Globus pallidus (tissue), 1 donor: ENCODE data around the gene IGFN1.
A peak's percentile ranks its signal among the peaks of the same experiment; 100 is the strongest.
"Not testable (repeated sequence)": the region's sequence is repeated elsewhere in the genome, so short reads cannot be mapped to it uniquely, and the experiment has no call there.

Source experiments
- DNase-seq: peaks from one replicate; pipeline ENCODE4 v3.0.0-alpha.2; 2015; ENCODE audit warnings: low spot score

The IGFN1 gene

DNA sequence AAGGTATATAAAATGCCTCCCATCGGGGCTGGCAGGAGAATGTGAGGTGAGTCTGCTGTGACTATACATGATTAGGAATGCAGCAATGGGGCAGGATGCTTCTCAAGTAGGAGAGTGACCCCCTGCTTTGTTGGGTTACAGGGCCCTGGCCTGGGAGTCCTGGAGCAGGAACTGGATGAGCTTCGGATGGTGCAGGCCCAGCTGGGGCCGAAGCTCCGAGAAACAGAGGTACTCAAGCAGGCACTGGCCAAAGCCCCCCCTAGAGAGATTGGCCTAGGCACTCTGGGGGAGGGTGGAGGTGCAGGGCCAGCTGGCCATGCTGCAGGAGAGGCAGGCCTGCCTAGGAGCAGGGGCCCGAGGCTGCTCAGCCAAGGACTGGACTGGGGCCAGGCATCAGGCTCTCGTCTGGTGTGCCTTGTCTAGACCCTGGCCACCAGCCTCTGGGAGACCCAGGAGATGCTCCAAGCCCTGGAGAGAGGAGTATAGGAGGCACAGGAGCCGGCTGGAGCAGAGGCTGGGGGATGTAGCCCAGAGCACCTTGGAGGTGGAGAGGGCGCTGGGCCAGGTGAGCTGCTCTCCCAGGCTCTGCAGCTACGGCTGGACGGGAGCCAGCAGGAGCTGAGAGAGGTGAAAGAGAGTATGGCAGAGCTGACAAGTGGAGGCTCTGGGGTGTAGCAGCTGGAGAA is 59.8 kb downstream of the IGFN1 start:
- DNase-seq, result no peak

DNA sequence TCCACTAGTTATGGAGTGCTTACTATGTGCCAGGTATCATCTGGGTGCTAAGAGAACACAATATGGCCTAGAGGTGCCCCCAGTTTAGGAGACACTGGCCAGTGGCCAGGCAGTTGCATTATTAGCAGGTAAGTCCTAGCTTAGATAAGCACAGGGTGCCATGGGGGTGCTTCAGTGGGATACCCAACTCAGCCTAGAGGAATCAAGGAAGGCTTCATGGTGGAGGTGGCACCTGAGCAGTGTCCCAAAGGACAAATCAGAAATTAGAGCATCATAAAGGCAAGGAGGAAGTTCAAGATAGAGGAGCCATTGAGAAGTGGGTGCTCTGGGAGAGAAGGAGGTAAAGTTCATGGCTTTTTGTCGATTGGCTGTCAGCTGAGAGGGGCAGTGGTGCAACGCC is 60.8 kb downstream of the IGFN1 start:
- DNase-seq, result no peak

DNA sequence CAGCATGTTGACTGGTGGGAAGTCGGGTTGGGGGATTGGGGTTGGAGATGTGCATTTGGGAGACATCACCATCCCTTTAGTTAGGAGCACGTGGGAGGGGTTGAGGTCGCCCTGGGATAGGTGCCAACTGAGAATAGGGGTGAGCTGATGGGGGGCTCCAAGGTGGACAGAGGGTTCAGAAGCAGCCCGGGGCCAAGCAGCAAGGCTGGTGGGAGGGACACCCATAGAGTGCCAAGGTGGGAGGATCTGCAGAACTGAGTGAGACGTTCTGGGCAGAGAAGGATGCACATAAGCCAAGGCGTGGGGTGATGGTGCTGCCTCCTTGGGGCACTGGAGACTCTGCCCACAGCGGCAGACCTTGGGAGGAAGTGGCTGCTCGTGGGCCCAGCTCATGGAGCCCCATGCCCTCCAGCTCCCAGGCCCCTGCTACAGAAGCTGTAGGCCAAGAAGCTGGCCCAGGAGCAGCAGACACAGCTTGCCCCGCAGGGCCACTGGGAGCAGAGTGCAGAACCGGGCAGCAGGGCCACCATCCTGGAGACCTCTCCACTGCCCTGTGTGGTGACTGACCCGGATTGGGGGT is 61.3 kb downstream of the IGFN1 start:
- no peak for DNase-seq

DNA sequence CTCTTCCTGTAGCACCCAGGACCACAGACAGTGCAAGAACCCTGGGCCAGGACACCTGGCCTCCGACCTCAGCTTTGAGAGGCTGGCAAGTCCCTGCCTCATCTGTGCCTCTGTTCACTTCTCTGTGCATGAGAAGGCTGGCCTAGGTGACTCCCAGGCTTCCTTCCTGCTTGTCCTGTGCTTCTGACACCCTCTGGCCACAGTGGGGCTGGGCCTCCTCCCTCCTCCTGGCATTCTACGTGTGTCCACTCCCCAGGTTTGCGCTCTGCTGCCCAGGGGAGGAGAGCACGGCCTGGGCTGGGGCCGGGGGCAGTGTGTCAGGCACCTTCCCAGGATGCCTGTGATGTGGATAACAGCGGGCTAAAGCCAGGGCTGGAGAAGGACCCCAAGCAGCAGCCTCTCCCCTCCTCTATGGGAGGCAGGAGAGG is 62.3 kb downstream of the IGFN1 start:
- DNase-seq, result no peak

DNA sequence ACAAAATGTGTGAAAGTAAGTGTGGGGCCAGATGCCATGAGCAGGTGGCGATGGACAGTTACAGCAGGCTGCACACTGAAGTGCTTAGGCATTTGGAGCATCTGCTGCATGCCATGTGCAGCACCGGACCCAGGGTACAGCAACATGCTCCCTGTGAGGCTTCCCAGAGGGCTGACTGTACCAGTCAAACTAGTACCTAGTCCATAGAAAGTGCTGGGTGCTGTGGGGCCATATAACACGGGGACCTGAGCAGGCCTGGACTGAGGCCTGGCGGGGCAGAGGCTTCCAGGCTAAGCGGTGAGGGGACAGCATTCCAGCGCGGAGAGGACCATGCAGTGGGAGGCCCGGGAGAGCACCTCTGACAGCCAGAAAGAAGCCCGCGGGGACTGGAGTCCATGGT is 62.8 kb downstream of the IGFN1 start:
- DNase-seq, result no peak

DNA sequence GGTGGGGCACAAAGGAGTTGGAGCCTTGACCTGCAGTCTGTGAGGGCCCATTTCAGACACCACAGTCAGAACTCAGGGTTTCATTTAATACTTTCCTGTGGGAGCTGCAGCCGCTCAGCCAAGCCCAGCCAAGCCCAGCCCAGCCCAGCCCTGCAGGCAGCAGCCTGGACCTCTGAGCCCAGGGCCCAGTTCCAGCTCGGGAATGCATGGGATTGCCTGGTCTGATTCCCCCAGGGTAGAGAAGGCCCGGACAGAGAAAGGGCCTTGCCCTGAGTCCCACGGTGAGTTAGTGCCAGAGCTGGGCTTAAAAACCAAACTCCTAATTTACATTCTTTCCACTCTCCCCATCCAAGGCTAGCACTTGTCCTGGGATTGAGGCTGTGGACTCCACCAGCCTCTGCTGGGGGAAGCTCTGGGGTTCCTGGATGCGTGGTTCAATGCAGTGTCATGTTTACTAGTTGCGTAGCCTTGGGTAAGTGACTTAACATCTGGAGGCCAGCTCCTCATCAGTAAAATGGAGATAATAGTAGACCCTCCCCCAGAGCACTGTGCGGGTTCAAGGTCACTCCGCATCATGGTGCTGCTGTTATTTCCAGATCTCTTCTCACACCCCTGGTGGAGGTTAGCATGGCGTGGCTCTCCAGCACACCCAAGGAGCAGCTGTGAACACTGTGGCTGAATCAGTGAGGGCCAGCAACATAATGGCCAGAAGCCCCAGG is 63.4 kb downstream of the IGFN1 start:
- DNase-seq, result no peak

DNA sequence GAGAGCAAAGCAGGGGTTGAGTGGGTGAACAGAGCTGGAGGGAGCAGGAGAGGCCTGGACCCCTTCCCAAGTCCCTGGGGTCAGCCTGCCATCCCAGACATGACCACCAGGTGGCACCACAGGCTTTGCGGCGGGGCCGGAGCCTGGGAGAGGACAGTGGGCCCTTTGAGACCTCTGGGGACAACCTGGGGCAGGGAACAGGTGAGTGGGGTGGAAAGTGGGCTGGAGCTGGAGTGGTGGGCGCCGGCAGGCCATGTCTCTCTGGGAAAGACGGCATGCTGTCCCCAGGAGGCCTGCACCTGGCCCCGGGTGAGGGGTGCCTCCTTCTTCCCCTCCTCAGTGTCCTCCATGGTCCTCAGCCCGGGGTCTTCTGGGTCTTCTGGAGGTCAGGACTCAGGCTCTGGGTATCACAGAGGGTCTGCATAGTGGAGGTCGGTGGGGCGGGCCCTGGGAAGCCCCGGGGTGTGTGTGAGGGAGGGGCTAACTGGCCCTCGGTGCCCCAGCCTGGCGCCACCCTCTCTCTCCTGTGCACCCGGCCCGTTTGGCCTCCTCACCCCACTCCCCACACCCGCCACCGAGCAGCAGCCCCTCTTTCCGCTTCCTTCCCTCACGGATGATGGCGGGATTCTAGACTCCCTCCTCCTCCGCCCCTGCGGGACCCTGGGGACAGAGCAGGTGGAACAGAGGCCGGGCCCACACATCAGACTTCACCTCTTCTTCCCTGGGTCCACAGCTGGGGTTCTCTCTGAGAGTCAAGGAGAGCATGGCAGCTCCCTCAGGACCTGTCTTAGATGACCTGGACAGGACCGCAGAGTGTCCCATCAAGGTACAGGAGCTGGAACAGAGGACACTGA is 64.2 kb downstream of the IGFN1 start:
- DNase-seq, result peak; percentile 15

DNA sequence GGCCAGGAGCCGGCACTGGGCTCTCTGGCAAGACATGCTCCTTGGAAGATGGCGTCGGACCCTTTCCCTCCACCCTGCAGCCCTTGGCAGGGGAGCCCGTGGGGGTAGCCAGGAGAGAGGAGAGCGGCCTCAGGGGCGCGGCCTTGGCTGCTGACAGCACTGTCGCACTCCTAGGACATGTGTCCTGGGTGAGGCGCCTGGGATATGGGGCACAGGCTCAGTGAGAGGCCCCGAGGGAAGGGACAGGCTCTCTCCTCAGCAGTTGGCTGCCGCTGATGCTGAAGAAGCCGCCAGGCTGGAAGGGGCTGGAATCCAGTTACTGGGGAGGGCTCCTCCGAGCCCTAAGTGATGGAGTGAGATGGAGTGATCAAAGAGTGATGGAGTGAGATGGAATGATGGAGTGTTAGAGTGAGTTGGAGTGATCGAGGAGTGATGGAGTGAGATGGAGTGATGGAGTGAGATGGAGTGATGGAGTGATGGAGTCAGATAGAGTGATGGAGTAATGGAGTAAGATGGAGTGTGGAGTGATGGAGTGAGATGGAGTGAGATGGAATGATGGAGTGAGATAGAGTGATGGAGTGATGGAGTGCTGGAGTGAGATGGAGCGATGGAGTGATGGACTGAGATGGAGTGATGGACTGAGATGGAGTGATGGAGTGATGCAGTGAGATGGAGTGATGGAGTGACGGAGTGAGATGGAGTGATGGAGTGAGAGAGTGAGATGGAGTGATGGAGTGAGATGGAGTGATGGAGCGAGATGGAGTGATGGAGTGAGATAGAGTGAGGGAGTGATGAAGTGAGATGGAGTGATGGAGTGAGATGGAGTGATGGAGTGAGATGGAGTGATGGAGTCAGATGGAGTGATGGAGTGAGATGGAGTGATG is 65.1 kb downstream of the IGFN1 start:
- DNase-seq, result no peak

DNA sequence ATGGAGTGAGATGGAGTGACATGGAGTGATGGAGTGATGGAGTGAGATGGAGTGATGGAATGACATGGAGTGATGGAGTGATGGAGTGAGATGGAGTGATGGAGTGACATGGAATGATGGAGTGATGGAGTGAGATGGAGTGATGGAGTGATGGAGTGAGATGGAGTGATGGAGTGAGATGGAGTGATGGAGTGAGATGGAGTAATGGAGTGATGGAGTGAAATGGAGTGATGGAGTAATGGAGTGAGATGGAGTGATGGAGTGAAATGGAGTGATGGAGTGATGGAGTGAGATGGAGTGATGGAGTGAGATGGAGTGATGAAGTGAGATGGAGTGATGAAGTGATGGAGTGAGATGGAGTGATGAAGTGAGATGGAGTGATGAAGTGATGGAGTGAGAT is 67.5 kb downstream of the IGFN1 start:
- not testable (repeated sequence) for DNase-seq

DNA sequence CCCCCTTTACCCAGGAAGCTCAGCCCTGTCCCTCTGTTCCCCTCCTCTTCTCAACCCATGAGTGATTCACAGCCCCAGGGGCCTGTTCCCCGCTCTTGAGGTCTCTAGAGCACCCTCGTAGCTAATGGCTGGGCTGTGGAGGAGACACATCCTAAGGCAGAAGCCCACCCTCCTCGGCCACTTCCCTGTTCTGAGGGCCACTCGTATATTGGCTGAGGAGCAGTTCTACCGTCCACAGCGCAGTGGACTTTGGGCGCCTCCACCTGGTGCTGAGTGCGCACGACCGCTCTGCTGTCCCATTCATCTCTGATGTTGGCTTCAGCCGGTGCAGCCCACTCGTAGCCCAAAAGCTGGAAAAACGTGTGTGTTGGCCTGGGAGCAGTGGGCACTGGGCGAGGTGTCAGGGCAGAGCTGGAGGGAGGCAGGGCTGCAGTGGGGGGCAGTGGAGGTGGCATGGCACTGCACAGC is 68.2 kb downstream of the IGFN1 start:
- no peak for DNase-seq

DNA sequence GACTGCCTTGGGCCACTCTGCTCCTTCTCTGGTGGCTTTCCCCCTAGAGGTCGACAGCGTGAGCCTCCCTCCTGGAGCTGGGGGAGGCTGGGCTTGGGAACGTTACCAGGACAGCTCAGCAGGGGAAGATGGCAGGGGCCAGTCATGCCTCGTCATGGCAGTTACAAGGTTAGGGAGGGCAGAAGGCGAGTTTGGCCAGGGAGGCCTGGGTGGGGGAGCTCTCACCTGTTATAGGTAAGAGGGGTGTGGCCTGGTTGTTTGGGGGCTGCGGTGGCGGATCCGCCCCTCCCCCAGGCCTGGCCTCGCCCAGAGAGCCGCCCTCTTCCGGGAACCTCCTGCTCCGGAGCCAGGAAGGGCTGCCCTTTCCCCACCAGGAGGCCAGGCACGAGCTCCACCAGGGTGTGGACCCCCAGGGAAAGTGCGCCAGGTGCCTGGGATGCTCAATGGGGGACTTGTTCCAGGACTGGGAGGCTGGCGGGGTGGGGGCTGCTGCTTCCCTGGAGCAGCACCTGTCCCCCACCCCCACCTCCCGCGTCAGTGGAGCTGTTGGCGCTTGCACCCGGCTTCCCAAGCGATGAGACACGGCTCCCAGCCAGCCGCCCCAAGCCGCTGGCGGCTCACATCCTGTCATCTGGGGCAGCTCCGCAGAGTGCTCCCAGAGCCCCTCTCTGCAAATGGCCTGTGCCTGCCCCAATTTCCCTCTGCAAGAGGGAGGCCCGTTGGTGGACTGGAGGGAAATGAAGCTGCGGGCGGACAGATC is 69.0 kb downstream of the IGFN1 start:
- DNase-seq, result no peak

DNA sequence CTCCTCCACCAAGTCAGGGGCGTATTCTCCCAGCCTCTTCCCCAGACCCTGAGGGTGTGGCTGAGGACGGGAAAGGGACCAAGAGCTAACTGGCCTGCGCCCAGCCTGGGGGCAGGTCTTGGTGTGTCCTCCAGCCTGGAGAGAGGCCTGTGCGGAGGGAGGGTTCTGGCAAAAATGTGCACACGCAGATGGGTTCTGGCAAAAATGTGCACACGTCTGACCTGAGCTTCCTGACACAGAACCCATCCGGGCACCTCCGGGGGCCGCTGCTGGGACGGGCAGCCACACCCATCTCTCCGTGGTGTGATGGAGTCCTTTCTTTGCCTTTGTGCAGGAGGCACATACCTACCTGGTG is 69.6 kb downstream of the IGFN1 start:
- no peak for DNase-seq

DNA sequence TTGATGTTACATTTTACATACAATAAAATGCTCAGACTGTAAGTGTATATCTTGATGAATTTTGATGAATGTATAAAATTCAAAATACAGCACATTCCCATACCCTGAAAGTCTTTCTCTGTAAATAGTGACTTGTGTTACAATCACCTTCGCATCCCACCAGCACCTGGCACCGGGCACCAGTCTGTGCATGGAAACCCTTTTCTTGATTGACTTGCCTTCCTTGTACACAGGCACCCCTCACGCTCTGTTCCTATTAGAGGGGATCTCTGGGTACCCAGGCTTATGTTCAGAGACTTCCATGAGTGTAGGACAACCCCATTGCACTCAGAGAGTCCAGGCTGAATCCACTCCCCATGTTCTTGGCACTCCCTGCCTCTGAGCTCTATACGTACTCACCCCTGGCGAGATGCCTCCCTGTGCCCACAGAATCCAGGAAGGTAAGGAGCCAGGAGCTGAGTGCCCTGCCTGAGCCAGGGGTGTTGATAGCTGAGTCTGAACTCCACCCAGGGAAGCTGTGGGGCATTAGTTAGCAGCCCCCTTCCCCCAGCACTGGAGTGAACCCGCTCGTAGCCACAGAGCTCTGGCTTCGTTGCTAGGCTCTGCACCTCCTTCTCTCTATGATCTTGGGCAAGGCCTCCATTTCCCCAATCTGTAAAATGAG is 70.2 kb downstream of the IGFN1 start:
- no peak for DNase-seq

DNA sequence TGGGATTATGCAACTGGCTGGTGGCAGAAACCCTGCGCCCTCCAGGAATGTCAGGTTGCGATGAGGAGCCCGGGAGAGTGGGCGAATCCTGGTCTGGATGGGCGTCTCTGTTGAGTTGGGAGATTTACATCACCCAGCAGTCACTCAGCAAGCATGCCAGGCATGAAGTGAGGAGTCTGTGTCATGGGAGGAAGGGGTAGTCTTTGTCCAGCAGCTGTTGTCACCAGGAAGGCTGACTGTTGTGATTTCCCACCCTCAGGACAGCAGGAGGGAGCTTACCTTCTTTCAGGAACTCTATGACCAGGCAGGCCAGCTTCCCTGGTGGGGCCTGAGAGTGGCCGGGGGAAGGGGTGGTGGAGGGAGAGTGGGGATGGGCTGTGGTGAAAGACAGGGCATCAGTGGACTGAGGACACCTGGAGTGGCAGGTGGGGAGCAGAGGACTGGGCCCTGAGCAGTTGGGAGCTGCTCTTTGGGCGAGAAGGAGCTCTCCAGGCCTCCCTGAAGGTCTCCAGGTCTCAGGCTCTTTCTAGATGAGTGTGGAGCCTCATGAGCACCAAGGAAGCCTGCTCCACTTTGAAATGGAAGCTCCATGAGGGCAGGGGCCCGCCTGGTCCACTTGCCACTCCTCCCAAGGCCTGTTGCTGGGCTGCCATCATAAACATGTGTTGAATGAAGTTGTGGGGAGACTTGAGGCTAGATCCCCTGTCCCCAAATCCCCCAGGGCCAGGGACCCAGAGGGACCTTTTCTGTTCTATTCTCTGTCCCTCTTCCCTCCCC is 71.3 kb downstream of the IGFN1 start:
- DNase-seq, result no peak

DNA sequence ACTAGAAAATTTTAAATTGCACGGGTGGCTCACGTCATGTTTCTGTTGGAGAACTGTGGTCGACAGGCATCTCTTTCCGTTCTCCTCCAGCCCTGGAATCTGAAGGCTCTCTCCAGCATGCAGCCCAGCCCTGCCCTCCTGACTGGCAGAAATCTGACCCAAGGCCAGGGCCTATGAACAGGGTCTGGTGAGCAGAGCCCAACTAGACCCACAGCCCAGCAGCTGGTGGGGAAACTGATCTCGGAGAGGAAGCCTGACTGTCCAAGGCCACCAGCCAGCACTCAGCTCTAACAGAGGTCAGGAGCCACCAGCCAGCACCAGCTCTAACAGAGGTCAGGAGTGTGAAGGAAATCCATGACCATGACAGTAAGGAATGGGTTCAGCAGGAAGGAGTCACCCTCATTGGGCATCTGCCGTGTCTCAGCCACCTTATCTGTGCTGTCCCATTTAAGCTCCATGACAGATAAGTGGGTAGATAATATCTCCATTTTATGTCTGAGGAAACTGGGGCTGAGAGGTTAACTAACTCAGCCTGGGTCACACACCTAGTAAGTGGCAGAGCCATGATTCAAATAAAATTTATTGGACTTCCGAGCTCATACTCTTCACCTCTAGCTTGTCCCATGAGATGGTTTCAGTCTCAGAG is 72.5 kb downstream of the IGFN1 start:
- DNase-seq, result no peak

DNA sequence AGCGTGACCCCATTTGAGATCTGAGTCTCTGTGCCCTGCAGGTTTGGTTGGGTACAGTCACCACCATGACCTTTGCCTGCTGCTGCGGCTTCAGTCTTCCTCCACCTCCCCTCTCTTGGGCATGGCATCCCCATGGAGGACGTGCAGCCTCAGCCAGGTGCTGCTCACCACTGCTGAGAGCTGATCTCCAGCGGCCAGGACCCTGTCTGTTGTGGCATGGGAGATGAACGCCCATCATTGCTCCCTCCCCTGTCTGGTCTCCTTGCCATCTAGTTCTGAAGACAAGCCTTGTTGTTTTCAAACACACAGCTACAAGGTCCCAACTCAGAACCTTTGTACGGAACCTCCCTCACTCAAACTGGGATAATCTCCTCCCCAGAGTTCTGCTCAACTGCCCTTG is 73.4 kb downstream of the IGFN1 start:
- no peak for DNase-seq

DNA sequence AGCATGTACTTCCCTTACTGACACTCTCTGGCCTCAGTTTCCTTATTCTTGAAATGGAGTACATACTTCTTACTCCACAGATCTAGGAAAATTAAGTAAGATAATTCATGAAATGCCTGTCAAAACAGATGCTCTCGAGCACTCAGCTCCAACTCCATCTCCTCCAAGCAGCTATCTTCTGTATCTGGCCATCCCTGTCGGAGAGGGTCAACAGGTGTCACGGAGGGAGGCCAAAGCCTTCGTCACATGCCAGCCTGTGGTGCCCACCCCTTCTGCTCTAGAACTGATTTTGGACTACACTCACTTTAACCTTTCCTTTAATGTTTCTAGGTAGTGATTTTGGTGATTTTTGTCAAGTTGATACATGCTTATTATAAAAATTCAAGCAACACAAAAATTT is 73.9 kb downstream of the IGFN1 start:
- DNase-seq, result no peak

DNA sequence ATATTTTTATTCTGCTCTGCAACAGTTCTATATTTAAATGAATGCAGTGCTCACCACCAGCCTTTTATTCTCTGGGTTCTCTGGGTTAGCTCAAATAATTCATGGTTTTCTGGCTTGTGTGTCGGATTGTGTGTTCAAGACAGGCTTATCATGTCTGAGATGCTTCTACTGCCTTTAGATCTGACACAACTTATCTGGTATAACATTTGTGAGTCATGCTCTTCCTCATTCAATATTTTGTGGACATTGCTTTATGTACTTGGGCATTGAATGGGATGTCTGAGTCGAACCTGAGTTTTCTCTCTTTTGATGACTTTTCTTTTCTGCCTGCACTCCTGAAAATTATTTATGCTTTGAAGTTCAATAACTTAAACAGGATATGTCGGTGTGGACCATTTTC is 75.1 kb downstream of the IGFN1 start:
- no peak for DNase-seq

DNA sequence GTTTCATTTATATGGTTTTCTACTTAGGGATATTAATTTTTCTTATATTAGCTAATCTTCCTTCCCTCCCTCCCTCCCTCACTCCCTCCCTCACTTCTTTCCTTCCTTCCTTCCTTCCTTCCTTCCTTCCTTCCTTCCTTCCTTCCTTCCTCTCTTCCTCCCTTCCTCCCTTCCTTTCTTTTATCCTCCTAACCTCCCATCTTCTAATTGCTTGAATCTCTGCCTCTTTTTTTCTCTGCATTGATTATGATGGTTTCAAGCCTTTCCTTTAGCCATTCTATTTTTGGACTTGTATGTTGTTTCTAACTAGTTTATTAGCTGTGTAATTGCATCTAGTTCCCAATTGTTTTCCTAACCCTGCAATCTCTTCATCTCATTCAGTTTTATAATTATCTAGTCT is 75.7 kb downstream of the IGFN1 start:
- DNase-seq, result no peak
